HG03064 (cell line): ENCODE measurements around the gene TEPSIN.

ENCODE experiments used
- ATAC-seq: cut with Tn5 transposase; IDR thresholded peaks from one replicate; pipeline ENCODE4 v1.9.1; 2021; ENCODE audit warnings: low read depth; ENCODE audit not compliant: unreplicated experiment

TEPSIN gene, protein sequence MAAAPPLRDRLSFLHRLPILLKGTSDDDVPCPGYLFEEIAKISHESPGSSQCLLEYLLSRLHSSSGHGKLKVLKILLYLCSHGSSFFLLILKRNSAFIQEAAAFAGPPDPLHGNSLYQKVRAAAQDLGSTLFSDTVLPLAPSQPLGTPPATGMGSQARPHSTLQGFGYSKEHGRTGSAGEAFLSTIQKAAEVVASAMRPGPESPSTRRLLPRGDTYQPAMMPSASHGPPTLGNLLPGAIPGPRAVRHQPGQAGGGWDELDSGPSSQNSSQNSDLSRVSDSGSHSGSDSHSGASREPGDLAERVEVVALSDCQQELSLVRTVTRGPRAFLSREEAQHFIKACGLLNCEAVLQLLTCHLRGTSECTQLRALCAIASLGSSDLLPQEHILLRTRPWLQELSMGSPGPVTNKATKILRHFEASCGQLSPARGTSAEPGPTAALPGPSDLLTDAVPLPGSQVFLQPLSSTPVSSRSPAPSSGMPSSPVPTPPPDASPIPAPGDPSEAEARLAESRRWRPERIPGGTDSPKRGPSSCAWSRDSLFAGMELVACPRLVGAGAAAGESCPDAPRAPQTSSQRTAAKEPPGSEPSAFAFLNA

DNA sequence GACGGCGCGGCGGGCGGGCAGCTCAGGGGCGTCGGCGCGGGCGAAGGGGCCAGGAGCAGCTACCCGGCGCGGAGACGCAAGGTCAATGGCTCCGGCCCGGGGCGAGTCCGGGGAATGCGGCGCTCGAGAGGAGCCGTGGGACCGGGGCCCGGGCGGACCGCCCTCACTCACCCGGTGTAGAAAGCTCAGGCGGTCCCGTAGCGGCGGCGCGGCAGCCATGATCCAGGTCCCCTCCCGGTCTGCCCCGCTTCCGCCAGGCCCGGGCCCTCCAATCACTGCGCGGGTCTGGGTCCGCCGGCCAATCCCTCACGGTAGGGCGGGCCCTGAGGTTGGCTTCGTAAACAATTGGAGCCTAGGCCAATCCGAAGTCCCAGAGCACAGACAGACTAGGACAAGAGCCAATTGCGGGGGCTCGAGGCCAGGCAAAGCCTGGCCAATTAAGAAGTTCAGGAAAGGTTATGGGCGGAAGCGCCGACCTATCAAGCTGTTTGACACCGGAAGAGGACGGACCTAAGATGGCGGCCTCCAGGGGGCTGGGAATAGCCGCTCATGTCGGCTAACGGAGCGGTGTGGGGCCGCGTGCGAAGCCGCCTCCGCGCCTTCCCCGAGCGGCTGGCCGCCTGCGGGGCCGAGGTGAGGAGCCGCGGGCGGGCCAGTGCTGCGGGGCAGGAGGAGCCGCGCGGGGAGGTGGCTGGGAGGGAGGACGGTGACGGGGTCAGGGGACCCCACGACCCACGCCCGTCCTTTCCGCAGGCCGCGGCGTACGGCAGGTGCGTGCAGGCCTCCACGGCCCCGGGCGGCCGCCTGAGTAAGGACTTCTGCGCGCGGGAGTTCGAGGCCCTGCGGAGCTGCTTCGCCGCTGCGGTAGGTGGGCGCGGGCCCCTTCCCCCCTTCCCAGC, at the start of gene TEPSIN, which contains the start of gene NDUFAF8:
Gene TEPSIN, minus strand, starts transcription at position 241 of the 899 bp plus-strand sequence. Its CDS starts 22 bp downstream, at position 219.
Gene NDUFAF8, plus strand, starts transcription at position 504 of the 899 bp plus-strand sequence. Its CDS starts 46 bp downstream, at position 550.
- ATAC-seq, result peak; percentile 83

DNA sequence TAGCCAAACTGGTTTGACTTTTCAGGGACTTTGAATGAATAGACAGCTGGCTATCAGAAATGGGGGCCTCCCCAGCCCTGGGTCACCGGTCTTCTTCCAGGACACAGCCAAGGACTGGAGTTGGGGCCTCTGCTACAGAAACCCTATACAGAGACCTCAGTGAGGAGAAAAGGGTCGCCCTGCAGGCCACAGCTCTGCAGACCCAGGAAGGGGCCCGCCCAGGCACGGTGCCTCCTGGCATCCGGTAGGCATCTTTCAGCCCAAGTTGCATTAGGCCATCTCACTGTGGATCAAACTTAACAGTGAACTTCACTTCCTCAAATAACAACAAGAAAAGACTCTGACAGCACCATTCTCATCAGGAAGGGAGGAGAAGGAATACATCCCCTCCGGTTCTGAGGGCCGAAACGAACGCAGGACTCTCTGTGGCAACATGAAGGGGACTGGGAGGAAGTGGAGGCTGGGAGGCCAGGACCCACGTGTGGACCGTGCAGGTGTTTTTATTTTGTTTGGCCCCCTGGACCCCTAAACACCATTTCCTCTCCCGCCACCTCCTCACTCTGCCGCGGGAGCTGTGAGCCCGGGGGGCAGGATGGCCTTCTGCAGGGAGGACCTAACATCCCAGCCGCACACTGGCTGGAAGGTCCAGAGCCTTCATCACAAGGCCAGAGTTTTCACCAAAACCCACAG, 49.0 kb upstream of the TEPSIN start:
- no peak for ATAC-seq

DNA sequence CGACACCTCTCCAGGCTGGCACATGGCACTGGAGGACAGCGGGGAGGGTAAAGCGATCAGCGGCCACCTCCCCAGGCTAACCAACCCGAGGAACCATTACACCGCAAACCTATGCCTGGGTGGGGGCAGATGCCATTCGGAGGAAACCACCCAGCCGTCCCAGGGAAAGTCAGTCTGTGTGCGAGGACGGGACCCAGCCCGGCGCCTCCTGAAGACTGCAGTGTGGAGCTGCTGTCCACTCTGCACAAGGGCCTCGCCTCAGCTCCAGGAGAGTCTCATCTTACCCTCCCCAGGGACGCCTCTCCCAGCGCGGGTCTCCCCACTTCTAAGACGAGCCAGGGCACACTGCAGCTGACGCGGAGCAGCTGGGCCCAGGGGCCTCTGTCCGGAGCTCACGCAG, 48.3 kb upstream of the TEPSIN start:
- ATAC-seq, result no peak

DNA sequence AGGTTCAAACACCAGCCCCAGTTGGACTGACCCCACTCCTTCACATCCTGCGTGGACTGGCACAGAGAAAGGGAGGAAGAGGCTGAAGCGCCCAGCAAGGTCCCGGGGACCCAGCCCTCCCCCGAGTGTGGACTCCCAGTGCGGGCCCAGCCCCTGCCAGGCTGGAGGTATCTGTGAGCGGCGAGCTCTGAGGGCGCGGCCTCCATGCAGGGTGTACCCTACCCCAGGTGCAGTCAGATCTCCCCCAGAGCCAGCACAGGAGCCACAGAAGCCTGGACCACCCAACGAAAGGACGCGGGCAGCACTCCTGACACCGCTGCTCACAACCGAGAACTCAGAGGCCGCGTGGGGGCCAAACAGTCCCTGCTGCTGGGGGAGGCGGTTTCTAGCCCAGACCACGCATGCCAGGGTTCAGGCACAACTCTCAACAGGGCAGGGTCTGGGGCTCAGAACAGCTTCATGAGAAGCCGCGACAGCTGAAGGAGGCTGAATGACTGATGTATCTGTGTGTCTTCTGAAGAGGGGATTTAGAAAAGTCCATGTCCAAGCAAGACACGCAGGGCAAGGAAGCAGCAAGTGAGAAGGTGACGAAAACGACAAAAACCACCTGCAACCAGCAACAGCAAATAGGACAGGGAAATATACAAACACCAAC, 47.8 kb upstream of the TEPSIN start:
- ATAC-seq, result no peak

DNA sequence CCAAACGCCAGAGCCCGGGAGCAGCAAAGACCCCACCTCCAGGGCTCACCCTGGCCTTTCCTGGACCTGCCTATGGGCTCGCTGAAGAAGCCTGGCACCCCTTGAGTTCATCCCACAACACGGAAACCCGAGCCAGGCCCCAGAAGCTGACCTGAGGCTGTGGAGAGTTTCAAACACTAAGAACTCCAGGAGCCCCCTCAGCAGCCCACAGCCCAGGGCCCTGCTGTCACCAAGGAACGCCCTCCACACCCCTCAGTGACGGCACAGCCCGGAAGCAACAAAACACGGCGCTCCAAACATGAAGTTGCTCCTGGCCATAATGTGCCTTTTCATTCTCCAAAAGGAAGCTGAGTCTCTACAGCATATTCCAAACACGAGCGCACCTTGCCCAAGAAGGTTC, 47.0 kb upstream of the TEPSIN start:
- ATAC-seq, result no peak

DNA sequence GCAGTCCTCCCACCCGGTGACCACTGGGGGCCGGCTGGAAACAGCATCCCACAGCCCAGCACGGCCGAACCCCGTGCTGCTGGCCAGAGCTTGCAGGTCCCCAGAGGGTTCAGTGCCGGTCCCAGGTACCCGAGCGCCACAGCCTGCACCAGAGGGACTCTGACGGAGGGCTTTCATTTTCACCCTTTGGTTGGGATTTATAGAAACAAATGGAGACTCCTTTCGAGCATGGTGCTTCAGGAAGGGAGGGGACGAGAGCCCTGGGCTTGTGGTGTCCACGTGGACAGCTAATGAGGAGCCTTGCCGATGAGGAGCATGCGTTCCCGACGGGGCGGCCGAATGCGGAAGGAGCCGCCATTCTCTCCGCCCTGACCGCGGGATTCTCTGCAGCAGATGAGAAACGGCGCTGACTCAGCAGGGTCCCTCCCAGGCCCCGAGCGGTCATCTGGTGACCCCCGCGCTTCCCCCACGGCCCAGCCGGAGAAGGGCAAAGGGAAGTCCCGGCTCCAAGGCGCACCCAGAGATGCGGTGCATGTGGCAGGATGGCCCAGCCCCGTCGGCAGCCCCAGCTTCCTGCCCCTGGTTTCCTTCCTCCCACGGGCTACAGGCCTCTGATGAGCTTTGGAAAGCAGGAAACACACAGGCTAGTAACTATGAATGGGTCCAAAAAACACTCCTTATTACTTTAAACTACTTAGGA, 46.5 kb upstream of the TEPSIN start:
- no peak for ATAC-seq

DNA sequence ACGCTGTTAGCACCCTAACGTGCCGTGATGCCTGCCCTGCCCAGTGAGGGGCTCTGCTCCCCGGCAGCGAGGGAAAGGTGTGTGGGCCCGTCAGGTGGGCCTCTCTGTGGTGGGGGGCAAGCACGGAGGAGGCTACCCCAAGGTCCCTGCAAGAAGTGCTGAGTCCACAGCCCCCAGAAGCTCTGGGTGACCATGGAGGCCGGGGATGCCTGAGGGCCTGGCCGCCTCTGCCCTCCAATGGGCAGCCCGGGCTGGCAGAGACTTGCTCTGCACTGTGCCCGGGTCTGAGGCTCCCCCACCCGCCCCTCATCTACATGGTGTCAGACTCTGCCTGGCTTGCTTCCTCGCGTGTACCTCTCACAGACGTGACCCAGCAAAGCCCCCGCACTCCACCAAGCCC, 44.0 kb upstream of the TEPSIN start:
- ATAC-seq, result no peak

DNA sequence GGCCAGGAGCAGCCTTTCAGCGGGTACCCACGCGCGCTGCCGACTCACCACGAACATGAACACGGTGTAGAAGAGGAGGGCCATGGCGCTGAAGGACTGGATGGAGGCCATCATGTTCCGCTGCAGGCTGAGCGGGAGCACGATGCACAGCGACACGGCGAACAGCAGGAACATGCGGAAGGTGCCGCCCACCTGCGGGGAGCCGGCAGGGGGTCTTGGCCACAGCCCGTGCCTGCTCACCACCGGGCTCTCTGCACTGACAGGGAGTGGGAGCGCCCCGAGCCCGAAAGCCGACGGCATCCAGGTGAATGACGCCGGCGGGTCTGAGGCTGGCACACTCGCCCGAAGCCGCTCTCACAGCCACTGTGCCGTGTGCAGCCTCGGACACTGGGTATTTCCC, 43.3 kb upstream of the TEPSIN start:
- no peak for ATAC-seq

DNA sequence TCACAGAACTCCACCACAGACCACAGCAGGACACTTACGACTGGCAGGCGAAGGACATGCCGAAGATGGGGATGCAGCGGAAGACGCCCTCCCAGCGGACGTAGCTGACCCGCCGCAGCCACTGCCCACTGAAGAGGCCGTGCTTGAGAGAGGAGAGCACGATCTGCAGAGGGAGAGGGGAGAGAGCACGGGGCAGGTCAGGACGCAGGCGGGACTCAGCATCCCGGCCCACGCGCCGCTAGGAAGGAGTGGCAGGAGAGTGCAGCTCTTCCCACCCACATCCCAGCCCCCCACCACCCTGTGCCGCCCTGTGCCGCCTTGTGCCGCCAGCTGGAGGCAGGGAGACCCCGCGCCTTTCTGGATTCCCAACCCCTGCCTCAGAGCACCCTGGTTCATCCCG, 41.7 kb upstream of the TEPSIN start:
- ATAC-seq, result no peak

DNA sequence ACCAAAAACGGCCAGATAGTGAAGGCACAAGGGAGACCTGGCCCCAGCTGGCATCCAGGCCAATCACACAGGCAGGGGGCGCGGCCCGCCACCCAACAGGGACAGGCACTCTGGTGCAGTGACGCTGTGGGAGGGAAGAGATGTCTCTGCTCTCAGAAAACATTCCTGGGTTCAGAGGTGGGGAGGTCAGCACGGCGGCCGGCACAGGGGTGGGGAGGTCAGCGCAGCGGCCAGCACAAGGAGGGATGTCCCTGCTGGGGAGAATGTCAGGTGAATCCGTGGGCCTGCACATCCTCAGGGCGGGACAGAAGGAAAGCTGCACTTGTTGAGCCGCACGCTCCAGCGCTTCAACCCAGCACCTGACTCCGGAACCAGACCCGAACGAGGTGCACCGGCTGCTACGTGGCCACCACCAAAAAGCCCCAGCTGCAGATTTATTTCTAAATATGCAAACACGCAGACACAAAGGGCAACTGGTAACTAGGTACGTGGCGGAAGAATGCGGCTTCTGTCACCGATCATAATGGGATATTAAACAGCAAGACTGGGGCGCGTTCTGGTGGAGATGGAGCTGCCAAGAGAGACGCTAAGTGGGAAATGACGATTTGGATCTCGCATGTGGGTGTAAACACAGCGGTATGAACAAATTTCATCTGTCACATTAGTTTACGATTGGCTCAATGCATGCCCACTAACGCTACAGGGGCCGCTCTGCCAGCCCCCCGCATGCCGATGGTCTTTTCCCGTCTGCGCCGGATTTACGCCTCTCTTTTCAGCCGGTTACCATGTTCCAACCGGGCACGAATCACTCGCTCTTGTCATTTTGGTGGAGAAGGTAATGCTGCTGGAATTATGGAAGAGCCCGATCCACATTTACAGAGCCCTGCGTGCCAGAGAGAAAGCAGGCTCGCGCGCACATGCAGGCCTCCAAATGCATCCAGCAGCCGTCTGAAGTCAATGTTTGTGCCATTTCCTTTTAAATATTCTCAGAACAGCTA, 40.7 kb upstream of the TEPSIN start:
- no peak for ATAC-seq

DNA sequence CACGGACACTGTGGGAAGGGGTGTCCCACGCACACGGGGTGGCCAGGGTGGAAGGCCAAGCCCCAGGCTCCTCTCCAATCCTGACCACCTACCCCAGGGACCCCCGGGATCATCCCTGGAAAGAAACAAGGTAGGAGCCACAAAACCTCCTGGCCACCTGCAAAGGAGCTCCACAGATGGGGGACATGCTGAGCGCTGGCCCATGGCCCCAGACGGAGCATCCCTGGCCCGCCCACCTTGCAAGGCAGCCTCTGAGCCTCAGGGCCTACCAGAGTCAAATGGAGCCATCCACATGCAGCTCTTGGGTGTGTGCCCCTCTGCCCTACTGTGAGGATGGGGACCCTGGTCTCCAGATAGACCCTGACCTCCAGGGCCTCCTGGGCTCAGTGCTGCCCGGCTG, 40.0 kb upstream of the TEPSIN start:
- no peak for ATAC-seq

DNA sequence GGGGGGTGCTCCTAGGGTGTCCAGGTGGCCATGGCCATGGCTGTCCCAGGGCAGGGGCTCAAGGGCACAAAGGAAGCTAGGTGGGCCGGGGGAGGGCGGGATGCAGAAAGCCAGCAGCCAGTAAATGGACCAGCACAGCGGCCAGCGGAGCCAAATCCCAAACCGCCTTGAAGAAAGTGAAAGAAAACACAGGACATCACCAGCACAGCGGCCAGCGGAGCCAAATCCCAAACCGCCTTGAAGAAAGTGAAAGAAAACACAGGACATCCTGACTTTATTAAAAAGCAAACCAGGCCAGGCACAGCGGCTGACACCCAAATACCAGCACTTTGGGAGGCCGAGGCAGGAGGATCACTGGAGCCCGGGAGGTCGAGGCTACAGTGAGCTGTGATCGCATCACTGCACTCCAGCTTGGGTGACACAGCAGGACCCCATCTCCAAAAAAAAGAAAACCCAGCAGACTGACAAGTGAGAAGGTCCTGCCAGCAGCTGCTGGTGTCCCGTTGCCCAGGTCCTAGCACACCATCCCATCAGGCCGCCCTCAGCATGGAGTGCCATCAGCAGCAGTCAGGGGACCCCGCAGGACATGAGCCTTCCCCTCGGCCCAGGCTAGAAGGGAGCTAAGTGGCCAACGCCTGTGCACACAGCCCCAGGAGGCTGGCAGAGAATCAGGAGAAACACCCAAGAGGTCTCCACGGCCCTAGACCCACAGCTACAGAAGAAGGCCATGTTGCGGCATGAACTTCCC, 39.3 kb upstream of the TEPSIN start:
- no peak for ATAC-seq

DNA sequence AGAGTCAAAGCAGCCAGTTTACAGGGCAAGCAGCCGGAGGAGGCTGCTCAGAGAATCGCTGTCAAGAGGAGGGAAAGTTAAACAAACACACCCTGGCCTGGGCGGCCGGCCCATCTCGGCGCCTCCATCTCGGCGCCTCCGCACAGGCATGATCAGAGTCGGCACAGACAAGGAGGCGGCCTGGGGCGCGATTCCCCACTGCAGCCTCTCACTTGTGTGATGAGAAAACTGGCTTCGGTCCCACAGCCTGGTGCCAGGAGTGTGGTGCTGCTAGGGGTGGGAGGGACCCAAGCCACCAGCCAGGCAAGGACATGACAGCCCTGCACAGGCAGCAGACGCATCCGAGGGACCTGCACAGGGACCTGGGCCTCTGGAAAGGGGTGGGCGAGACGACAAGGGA, 38.6 kb upstream of the TEPSIN start:
- no peak for ATAC-seq

DNA sequence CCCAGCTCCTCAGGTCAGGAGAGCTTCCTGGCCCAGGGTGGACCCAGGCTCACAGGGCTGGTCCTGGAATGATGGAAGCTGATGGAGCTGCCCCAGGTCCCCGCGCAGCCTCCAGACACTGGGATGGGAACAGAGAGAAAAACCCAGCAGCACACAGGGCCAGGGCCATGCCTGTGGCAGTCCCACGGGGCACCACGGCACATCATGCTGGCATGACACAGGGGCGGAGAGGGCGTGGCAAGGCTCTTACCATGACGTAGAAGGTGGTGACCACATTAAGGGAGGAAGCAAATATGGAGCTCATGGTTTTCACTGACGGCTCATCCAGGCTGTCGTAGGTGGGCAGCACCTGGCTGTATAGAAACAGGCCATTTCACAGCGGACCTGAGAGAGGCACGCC, 37.9 kb upstream of the TEPSIN start:
- no peak for ATAC-seq

DNA sequence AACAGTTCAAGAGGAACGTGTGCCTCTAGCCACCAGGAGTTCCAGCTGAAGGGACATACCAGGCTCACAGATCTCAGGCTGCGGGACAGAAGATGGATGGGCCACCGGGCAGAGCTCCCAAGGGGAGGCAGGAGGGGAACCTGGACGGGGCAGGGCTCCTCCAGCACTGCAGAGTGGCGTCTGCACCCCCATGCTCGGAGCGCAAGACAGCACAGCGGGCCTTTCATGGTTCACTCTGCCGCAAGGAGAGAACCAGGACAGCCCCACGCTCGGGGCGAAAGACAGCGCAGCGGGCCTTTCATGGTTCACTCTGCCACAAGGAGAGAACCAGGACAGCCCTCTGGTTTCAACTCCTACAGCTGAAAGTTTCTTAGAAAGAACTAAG, 35.6 kb upstream of the TEPSIN start:
- ATAC-seq, result no peak

DNA sequence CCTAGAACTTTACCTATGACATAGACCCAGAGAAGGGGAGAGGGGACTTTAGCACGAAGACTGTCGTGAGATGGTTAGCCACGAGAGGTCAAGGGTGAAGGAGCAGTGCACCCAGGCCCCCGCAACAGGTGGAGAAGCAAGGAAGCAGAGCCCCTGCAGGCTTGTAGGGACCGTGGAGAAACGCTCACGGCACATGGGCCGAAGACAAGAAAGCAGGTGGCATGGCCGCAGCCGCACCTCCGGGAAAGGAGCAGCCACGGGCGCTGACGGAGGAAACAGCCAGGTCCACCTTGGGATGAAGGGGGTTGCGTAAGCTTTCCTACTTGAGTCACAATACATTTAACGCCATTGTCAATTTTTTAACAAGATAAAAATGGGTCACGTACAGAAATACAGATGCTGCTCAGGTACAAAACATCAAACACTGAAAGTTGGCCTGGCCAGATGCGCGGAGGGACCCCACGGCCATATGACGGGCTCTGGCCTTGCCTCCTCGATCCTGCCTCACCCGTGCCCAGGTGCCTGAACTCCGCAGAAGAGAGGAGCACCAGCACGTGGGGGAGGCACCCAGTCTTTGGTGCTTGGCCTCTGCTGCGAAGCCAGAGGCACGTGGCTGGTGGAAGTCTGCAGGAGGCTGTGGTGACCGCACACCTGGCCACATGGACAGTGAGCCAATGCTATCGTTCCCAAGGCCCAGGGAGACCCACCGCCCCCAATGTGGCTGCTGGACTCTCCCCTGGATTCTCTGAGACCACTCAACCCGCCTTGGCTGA, 35.0 kb upstream of the TEPSIN start:
- ATAC-seq, result no peak

DNA sequence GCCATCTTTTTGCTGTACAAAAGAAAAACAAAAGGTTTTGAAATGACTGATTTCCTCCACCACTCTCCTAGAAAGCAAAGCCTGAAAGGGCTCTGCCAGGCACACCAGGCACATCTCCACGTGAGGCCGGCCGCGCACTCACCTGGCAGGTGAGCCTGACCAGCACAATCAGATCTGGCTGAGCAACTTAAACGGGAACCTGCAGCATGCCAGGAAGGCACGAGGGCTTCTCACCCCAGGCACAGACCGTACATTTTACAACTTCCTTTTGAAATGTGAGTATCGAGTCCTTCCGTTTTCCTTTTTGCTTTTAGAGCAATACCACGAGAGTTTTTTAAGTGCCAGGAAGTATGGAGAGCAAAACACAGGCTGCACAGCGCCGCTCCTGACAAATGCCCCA, 33.8 kb upstream of the TEPSIN start:
- ATAC-seq, result no peak
